Neural crest cell (in vitro differentiated cells): ENCODE data around the gene CYP2W1. TPM values are rescaled to one million over a fixed set of nuclear protein-coding genes. Genes with fewer than 3 reads are reported as not detected.

ENCODE experiments used
- DNase-seq: peaks from one replicate; pipeline ENCODE4 v3.0.0; 2021; ENCODE audit warnings: low read depth, mixed read lengths, low spot score
- H3K27ac Mint-ChIP-seq: one replicate; pipeline ENCODE4 v1.8.0; 2021; ENCODE audit warnings: mild to moderate bottlenecking, mixed read lengths; ENCODE audit not compliant: unreplicated experiment
- H3K27me3 Mint-ChIP-seq: 2 replicates; pipeline ENCODE4 v1.8.0; 2021; ENCODE audit warnings: low read depth, mild to moderate bottlenecking, mixed read lengths
- H3K36me3 Mint-ChIP-seq: 2 replicates; pipeline ENCODE4 v1.8.0; 2021; ENCODE audit warnings: low read depth, mild to moderate bottlenecking, mixed read lengths
- H3K4me1 Mint-ChIP-seq: 2 replicates; pipeline ENCODE4 v1.8.0; 2021; ENCODE audit warnings: mixed read lengths
- H3K4me3 Mint-ChIP-seq: one replicate; pipeline ENCODE4 v1.8.0; 2021; ENCODE audit warnings: mild to moderate bottlenecking, mixed read lengths
- H3K9me3 Mint-ChIP-seq: 2 replicates; pipeline ENCODE4 v1.8.0; 2021; ENCODE audit warnings: mixed read lengths
- total RNA-seq: library from RNA; stranded (reverse); gene quantifications from 2 replicates; pipeline ENCODE4 v1.2.1, GENCODE V29; 2021
- TF ChIP-seq, protein P1 (sequence below): fragments of 200-600 bp; sonication (generic); conservative IDR thresholded peaks from 2 replicates; pipeline ENCODE4 v1.5.0; 2021; ENCODE audit warnings: antibody characterized with exemption, mild to moderate bottlenecking

The CYP2W1 gene
- total RNA-seq, 1 donor from 2014 or later: not detected

DNA sequence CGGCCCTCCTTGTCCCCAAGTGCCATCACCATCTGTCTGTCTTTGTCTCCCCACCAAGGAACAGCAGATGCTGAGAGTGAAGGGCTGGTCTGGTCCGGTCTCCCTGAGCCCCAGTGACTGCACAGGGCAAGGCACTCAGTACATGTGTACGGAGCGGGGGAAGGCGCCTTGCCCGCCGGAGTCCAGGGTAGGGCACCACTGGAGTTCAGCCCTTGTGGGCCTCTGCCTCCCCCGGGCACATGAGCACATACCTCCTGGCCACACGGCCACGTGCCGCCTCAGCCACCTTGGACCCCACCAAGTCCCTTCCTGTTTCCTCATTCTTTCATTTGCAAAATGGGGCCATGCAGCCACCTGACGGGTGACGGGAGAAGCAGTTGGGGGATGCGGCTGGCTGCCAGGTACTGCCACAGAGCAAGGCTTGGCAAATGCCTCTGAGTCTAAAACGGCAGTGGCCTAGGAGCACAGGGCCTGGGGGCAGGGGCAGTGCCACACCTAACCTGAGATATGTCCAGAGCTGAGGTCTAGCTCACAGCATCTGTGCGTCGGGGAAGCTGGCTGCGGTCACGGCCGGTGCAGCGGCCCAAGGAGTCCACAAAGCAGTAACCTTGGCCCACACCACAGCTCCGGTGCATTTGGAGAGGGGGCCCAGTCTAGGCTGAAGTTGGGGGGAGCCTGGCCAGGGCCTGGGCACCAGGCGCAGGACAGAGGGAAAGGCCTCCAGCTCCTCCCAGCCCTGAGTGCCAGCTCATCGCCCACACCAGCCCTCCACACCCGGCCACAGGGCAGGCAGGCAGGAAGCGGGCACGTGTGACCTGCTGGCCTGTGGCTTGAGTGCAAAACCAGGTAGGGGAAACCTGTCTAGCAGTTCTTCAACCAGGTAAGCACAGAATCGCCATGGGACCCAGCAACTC, 33.7 kb upstream of the CYP2W1 start:
- H3K27ac Mint-ChIP-seq: no peak overlapping the region
- no peaks in the 10 kb centered on the region for H3K4me1 Mint-ChIP-seq
- H3K36me3 Mint-ChIP-seq: no peaks in the 10 kb centered on the region
- TF ChIP-seq, protein P1, sequence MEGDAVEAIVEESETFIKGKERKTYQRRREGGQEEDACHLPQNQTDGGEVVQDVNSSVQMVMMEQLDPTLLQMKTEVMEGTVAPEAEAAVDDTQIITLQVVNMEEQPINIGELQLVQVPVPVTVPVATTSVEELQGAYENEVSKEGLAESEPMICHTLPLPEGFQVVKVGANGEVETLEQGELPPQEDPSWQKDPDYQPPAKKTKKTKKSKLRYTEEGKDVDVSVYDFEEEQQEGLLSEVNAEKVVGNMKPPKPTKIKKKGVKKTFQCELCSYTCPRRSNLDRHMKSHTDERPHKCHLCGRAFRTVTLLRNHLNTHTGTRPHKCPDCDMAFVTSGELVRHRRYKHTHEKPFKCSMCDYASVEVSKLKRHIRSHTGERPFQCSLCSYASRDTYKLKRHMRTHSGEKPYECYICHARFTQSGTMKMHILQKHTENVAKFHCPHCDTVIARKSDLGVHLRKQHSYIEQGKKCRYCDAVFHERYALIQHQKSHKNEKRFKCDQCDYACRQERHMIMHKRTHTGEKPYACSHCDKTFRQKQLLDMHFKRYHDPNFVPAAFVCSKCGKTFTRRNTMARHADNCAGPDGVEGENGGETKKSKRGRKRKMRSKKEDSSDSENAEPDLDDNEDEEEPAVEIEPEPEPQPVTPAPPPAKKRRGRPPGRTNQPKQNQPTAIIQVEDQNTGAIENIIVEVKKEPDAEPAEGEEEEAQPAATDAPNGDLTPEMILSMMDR: no peak
- H3K9me3 Mint-ChIP-seq: no peaks in the 10 kb centered on the region
- H3K27me3 Mint-ChIP-seq: peaks cover 11% of the 10 kb centered on the region
- no peak overlapping the region for H3K4me3 Mint-ChIP-seq
- no peak for DNase-seq

DNA sequence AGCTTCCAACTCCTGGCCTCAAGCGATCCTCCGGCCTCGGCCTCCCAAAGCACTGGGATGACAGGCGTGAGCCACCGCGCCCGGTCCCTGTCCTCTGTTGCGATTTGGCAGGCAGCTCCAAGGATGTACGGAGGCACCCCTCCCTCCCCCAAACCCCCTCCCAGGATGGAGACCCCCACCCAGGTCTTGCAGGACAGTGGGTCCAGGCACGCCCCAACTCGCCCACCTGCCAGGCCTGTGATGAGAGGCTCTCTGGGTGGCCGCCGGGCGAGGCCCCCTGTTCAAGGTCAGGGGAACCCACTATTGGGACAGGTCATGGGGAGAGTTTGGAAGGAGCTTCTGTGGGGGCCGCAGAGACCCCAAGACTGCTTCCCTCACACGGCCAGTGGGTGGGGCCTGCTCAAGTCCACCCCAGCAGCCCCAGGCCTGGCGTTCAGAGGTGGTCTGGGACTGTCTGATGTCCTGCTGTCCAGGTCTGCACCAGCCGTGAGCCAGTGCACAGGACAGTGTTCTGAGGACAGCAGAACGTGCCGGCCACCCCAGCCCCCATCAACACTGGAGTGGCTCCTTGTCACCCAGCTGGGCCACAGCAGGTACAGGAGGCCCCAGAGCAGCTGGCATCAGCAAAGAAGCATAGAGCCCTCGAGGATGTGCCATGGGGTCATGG, 31.0 kb upstream of the CYP2W1 start:
- H3K36me3 Mint-ChIP-seq: no peaks in the 10 kb centered on the region
- no peak overlapping the region for H3K4me3 Mint-ChIP-seq
- TF ChIP-seq, protein P1: no peak
- no peak for DNase-seq
- H3K9me3 Mint-ChIP-seq: no peaks in the 10 kb centered on the region
- H3K4me1 Mint-ChIP-seq: no peaks in the 10 kb centered on the region
- H3K27ac Mint-ChIP-seq: no peak overlapping the region
- H3K27me3 Mint-ChIP-seq: peaks cover 18% of the 10 kb centered on the region

DNA sequence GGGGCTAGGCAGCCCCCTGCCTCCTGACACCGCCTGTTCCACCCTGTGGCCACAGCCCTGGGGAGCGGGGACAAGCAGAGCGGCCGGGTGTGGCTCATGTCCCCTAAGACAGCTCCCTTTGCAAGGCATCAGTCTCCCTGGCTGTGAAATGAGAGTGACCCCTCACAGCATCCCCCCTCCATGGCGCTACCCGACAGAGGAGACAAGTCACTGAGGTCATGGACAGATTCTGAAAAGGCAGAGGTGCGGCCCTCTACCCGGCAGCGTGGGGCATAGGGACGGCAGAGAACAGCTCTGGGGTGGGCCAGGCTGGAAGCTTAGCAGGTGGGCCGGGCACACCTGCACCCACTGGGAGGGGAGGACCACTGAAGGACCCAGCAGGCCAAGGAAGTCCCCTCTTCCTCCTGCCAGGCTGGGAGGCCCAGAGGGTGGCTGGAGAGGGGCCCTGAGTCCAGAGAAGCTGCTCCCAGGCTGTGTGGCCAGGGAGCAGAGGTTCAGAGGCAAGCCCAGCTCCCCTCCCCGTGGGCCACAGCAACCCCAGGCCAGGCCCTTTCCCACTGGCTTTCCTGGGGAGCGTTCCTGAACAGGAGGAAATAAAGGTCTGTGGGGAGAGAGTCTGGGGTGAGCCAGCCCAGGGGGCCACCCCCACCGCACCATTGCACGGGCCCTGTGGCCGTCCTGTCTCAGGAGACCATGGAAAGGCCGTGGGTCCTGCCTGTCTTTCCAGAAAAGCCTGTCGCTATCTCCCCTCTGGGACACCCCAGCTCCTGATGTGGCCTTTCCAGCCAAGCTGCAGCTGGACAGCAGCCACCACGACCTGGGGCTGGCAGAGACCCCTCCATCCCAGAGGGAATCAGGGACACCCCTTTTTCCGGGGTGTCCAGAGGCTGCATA, 30.2 kb upstream of the CYP2W1 start:
- Mint-ChIP-seq H3K27me3 (peaks cover 18% of the 10 kb centered on the region), H3K27ac (no peak overlapping the region), H3K4me3 (no peak overlapping the region), H3K36me3 (no peaks in the 10 kb centered on the region), H3K4me1 (no peaks in the 10 kb centered on the region), H3K9me3 (no peaks in the 10 kb centered on the region)
- TF ChIP-seq, protein P1: no peak
- no peak for DNase-seq

DNA sequence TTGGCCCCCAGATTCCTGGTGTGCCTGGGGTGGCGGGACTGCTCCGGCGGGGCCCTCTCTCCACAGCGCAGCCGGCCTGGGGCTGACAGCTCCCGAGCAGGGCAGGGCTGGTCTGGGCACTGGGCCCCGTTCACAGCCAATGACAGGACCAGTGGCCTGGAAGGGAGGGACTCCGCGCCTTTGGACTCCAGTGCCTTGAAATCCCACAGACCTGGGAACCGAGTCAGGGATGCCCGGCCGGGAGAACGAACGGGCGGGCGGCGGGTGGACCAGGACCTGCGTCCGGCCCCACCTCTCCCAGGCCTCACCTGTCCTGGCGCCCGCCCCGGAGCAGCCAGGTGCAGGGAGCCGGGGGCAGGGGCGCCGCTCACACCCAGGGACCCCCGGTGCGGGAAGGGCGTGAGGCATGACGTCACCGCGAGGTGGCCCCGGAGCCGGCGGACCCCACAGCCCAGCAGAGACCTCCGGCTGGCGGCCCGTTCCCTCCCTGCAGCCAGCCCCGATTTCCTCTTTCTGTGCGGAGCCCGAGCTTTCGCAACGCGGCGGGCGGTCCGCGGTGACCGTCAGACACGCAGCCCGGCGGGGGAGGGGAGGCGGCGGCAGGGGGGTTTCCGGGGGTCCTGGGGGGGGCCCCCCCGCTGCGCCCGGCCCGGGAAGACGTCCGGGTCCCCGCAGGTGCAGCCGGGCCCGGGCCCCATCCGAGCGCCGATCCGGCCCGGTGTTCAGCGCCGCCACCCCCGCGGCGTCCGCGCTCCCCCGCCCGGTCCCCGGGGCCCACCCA, 29.2 kb upstream of the CYP2W1 start:
- Mint-ChIP-seq H3K4me1 (no peaks in the 10 kb centered on the region), H3K27me3 (peaks cover 18% of the 10 kb centered on the region), H3K9me3 (no peaks in the 10 kb centered on the region), H3K4me3 (no peak overlapping the region), H3K27ac (no peak overlapping the region), H3K36me3 (no peaks in the 10 kb centered on the region)
- TF ChIP-seq, protein P1: no peak
- DNase-seq: no peak
